HG02973 (cell line): Measurements from ENCODE around the gene LMTK3.
A peak's percentile ranks its signal among the peaks of the same experiment; 100 is the strongest.

Experiments
- ATAC-seq: cut with Tn5 transposase; IDR thresholded peaks from one replicate; pipeline ENCODE4 v1.9.1; 2021; ENCODE audit warnings: moderate library complexity; ENCODE audit not compliant: unreplicated experiment

The LMTK3 gene

DNA sequence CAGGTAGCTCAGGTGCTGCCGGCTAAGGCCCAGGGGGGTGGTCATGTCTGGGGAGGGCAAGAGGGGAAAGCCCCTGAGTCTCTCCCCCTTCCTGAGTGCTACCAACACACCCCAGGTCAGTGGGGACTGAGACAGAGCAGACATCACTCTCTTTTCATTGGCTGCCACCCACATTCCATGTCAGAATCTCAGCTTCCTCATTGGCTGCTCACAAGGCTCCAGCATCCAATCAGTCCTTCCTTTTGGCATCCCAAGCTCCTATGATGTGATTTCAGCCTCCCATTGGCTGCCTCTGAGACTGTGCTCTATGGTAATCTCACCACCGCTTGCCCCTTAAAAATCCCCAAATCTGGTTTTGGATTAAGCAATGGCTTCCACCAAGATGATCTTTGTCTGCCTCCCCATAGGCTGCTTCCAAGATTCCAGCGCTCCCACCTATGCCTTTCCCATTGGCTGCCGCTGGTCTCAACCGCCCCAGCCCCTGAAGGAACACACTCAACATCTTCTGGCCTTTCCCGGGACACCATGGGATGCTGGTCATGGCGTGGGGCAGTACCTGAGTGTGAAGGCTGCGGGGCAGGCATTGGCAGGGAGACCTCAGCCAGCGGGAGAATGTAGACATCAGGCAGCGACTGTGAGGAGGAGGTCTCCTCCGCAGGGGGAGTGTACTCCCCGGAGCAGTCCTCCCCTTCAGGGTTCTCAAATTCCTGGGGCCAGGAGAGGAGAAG is 2.0 kb downstream of the LMTK3 start:
- no peak for ATAC-seq

- no peak for ATAC-seq
Observed at GRCh38 chr19:48508729-48509411, 2.8 kb downstream of the LMTK3 start.

- no peak for ATAC-seq
Observed at GRCh38 chr19:48507911-48508439, 3.7 kb downstream of the LMTK3 start.

DNA sequence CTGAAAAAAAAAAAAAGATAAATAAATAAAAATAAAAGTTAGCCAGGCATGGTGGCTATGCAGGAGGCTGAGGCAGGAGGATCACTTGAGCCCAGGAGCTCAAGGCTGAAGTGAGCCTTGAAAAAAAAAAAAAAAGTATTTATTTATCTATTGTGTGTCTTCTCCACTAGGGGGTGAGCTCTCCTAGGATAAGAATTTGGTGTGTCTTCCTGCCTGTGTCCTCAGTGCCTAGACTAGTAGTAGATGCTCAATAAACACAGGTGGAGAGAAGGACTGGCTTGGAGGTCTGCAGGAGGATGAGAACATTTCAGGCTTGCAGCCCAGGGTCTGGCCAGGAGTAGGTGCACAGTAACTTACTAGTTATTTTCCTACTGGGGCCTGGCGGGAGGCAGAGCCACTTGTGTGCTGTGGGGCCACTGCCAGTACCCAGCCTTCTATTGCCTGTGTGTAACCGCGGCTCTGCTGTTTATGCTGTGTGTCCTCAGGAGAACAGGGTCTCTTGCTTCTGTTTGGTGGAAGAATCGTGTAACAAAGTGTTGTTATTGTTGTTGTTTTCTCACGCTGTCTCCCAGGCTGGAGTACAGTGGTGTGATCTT is 5.4 kb downstream of the LMTK3 start:
- no peak for ATAC-seq

DNA sequence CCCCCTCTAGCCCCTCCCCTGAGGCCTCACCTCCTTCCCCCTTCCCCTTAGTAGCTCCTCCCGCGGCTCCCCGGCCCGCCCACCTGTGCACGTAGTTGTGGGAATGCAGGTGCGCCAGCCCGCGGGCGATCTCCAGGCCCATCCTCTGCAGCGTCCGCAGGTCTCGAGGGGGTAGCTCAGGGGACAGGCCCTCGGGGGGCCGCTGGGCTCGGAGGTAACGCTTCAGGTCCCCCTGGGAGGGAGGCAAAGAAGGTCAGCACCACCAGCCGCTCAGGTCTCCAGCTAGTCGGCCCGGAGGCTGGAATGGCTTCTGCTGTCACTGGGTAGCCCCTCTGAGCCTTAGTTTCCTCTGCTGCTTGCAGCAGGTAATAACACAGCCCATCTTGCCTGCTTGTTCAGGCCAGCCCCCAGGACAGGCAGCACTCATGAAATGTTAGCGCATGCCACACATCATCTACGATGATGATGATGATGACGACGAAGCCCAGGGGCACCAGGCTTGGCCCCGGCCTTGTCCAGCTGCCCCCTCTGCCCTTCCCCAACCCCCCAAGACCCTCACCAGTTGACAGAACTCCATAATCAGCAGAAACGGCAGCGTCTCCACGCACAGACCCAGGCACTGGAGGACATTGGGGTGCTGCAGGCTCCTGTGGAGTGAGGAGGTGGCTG is 9.2 kb downstream of the LMTK3 start:
- ATAC-seq, result no peak

DNA sequence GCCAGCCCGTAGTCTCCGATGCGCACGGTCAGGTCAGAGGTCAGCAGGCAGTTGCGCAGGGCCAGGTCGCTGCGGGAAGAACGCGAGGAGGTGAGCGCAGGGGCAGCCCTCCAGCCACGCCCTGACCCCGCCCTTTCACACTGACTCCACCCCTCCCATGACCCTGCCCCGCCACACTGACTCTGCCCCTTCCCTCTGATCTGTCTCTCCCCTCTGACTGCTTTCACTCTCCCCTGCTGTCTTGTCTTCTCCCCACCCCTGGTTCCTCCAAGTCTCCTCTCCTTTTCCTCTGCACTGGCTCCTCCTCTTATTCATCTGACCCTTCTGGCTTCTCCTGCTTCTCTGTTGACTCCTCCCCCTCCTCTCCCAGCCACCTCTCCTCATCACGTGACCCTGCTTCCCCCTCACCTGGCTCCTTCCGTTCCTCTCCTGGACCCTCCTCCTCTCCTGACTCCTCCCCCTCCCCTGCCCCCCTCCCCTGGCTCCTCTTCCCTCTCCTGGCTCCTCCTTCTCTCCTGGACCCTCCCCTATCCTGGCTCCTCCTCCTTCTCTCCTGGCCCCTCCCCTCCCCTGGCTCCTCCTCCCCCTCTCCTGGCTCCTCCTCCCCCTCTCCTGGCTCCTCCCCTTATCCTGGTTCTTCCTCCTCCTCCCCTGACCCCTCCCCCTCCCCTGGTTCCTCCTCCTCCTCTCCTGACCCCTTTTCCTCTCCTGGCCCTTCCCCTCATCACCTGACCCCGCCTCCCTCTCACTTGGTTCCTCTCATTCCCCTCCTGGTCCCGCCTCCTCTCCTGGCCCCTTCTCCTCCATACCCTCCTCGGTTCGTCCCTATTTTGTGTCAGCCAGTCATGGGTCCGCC is 9.9 kb downstream of the LMTK3 start:
- no peak for ATAC-seq

GRCh38 chr19:48500830-48501493 is 10.7 kb downstream of the LMTK3 start:
- ATAC-seq, result no peak

- ATAC-seq, result no peak
Observed at GRCh38 chr19:48499316-48500090, 12.1 kb downstream of the LMTK3 start.

DNA sequence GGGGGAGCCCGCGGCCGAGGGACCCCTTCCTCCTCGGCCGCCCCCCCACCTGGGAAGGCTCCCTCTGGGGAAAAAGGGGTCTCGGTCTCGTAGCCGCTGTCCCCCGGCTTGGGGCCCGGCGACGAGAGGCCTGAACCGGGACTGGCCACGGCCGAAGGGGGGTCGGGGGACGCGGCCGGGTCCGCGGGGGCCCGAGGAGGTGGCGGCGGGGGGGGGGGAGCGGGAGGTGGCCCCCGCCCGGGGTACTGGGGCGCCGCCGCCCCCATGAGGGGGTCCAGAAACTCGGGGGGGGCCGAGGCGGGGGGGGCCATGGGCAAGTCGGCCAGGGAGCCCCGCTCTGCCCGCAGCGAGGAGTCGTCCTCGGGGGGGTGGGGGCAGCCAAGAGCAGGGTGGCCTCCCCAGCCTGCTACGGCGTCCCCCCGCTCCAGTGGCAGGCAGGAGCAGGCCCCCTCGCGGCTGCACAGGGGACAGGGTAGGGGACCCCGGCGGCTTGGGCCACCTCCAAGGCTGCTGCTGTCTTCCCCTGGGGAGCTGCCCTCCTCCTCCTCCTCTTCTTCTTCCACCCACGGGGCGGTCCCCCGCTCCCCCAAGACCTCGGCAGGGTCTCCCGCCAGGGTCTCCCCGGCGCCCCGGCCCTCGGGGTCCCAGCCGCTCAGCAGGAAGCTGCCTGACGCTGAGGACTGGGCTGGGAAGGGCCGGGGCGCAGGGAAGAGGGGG is 12.9 kb downstream of the LMTK3 start:
- ATAC-seq, result no peak

DNA sequence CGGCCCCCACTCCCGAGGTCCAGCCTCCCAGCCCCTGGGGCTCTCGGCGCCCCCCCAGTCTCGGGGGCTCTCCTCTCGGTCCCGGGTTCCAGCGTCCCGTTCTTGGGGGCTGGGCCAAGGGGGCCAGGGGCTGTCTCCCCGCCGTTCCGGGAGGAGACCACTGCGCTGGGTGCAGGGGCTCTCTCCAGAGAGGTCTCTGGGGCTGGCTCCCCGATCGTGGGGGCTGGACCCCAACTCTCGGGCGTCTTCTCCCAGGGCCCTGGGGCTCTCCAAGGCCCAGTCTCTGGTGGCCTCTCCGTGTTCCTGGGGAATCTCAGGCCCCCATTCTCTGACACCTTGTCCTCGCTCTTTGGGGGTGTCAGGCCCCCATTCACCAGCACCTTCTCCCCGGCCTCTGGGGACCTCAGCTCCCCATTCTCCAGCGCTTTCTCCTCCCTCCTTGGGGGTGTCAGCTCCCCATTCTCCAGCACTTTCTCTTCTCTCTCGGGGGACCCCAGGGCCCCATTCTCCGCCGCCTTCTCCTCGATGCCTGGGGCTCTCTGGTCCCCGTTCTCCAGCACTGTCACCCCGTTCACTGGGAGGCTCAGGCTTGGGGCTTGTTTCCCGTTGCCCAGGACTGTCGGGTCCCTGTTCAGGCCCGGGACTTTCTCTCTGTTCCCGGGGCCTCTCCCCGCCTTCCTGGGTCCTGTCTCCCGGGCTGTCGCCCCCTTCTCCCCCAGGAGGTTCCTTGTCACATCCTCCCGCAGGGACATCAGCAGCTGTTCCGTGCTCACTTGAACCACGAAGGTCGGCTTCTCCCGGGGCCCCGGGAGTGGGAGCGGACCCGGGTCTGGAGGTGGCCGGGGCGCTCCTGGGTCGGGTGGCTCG is 13.7 kb downstream of the LMTK3 start:
- ATAC-seq, result no peak

DNA sequence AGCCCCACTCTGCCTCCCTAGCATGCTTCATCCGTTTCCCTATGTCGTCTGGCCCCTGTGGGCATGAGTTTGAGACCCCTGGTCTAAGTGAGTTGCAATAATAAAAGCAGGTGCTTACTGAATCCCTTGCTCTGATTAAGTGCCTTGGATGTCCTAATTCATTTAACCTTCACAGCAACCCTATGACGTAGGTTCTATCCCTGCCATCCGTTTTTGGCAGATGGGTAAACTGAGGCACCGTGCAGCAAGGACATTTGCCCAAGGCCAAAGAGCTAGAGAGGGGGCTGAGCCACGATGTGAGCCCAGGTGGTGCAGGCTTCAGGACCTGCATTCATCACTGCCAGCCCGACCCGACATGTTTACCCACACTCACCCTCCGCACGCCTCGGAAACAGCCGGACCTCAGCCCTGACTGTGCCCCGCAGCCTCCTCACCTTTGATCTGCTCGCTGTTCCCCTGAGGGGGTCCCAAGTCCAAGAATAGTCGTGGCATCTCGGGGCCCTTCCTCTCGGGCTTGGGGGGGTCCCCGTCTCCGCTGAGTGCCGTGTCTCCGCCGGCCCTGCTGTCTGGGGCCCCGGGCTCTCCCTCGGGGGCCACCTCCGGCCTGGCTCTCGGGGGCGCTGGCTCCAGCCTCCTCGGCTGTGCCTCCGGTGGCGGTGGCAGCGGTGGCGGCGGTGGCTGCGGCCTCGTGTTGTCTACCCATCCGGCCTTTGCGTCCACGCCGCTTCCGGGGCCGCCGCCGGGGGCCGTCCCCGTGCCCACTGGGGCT is 14.5 kb downstream of the LMTK3 start:
- ATAC-seq, result no peak

GRCh38 chr19:48495396-48495795 is 16.2 kb downstream of the LMTK3 start:
- ATAC-seq, result no peak

GRCh38 chr19:48493718-48494401 is 17.8 kb downstream of the LMTK3 start:
- no peak for ATAC-seq

- peak; percentile 48 for ATAC-seq
Observed at GRCh38 chr19:48492925-48493717, 18.5 kb downstream of the LMTK3 start.

DNA sequence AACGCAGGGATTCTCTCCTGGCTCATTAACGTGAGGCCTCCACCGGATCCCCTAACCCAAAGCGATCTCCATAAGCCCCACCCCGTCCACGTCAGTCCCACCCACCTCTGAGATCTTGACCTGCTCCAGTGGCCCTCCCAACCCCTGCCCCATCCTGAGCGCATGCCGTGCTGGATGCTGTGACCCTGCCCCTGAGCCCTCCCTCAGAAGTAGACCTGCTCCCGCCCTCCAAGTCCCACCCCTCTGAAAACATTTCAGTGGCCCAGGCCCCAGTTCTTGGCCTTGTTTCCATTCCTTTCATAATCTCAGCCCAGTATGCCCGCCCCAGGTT is 19.9 kb downstream of the LMTK3 start:
- no peak for ATAC-seq
